ENCODE results near the gene LDB2.

DNA sequence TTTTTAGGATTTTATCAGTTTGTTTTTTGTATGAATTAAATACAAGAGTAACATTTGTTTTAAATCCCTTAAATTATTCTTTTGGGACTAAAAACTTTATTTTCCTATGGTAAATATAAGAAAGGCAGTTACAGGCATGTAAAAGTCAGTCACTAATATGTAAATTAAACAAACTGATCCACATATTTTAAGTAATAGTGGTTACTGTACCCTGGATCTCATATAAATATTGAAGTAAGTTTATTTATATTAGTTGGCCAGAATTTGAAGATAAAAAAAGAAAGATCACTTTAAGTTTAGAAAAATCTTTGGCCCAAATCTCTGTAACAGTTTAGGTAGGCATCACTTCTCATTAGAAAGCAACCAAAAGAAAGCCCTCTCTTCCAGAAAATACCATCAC, 45.8 kb downstream of the LDB2 start:
- TF ChIP-seq, protein P1, sequence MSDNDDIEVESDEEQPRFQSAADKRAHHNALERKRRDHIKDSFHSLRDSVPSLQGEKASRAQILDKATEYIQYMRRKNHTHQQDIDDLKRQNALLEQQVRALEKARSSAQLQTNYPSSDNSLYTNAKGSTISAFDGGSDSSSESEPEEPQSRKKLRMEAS (IDR thresholded peaks at IDR 0.05; ENCODE audit: insufficient read depth, insufficient read length): no peak
- TF ChIP-seq, protein P2, sequence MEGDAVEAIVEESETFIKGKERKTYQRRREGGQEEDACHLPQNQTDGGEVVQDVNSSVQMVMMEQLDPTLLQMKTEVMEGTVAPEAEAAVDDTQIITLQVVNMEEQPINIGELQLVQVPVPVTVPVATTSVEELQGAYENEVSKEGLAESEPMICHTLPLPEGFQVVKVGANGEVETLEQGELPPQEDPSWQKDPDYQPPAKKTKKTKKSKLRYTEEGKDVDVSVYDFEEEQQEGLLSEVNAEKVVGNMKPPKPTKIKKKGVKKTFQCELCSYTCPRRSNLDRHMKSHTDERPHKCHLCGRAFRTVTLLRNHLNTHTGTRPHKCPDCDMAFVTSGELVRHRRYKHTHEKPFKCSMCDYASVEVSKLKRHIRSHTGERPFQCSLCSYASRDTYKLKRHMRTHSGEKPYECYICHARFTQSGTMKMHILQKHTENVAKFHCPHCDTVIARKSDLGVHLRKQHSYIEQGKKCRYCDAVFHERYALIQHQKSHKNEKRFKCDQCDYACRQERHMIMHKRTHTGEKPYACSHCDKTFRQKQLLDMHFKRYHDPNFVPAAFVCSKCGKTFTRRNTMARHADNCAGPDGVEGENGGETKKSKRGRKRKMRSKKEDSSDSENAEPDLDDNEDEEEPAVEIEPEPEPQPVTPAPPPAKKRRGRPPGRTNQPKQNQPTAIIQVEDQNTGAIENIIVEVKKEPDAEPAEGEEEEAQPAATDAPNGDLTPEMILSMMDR (IDR thresholded peaks at IDR 0.05; ENCODE audit: extremely low read depth in 1 of 2, insufficient read depth in 1 of 2, low read depth in 1 of 2, low read length in 2 of 2): no peak
- TF ChIP-seq EZH2 (IDR thresholded peaks at IDR 0.05; ENCODE audit: borderline replicate concordance, low read depth, low read length, severe bottlenecking) (no peak), POLR2A (IDR thresholded peaks at IDR 0.05; ENCODE audit: low read depth, low read length) (no peak)
